Liver (tissue), 9 donors: ENCODE data around the gene TBCD. TPM values are rescaled to one million over a fixed set of nuclear protein-coding genes. Genes with fewer than 3 reads are reported as not detected.

Experiments
- DNase-seq: peaks from one replicate; pipeline ENCODE4 v3.0.0-alpha.2; 2017; ENCODE audit warnings: low spot score
- H3K27ac ChIP-seq, 2 donors: one replicate each; pipeline ENCODE4 v1.7.0; 2013; ENCODE audit warnings: inconsistent platforms in 2 of 2, low read length in 2 of 2, control low read depth in 1 of 2, low read depth in 1 of 2, mild to moderate bottlenecking in 1 of 2
- H3K27me3 ChIP-seq, 4 donors: one replicate each; pipeline versions ENCODE4 v1.6.1 to v1.7.0; 2013; ENCODE audit warnings: low read length in 3 of 4, inconsistent platforms in 1 of 4, mild to moderate bottlenecking in 1 of 4, moderate library complexity in 1 of 4; ENCODE audit not compliant: control insufficient read depth in 4 of 4, insufficient read depth in 4 of 4
- H3K36me3 ChIP-seq, 4 donors: one replicate each; pipeline versions ENCODE4 v1.6.1 to v1.7.0; 2013; ENCODE audit warnings: low read length in 3 of 4, mild to moderate bottlenecking in 3 of 4, low read depth in 1 of 4, moderate library complexity in 1 of 4; ENCODE audit not compliant: control insufficient read depth in 4 of 4, insufficient read depth in 3 of 4
- H3K4me1 ChIP-seq, 4 donors: one replicate each; pipeline versions ENCODE4 v1.6.1 to v1.7.0; 2013; ENCODE audit warnings: low read length in 3 of 4, mild to moderate bottlenecking in 3 of 4, moderate library complexity in 1 of 4; ENCODE audit not compliant: control insufficient read depth in 4 of 4, insufficient read depth in 4 of 4
- H3K4me3 ChIP-seq, 3 donors: one replicate each; pipeline versions ENCODE4 v1.6.1 to v1.7.0; 2013; ENCODE audit warnings: low read length in 3 of 3, control low read depth in 1 of 3, low read depth in 1 of 3, mild to moderate bottlenecking in 1 of 3
- H3K9ac ChIP-seq, 2 donors: one replicate each; pipeline ENCODE4 v1.7.0; 2013; ENCODE audit warnings: low read length in 2 of 2, mild to moderate bottlenecking in 2 of 2, moderate library complexity in 2 of 2, control low read depth in 1 of 2, low read depth in 1 of 2
- H3K9me3 ChIP-seq, 4 donors: one replicate each; pipeline versions ENCODE4 v1.6.1 to v1.7.0; 2013; ENCODE audit warnings: low read length in 3 of 4; ENCODE audit not compliant: control insufficient read depth in 4 of 4
- EGR1 ChIP-seq, 2 donors: IDR thresholded peaks; 2 replicates each; pipeline ENCODE4 v1.6.1; 2016 to 2018; ENCODE audit warnings: antibody characterized with exemption in 2 of 2, low read depth in 2 of 2
- FOXA1 ChIP-seq: IDR thresholded peaks from 2 replicates; pipeline ENCODE4 v1.6.1; 2016; ENCODE audit warnings: antibody characterized with exemption
- FOXA2 ChIP-seq: IDR thresholded peaks from 2 replicates; pipeline ENCODE4 v1.6.1; 2016; ENCODE audit warnings: antibody characterized with exemption
- HNF4A ChIP-seq, 2 donors: conservative IDR thresholded peaks; 2 replicates each; pipeline ENCODE4 v1.6.1; 2016; ENCODE audit warnings: antibody characterized with exemption in 2 of 2, mild to moderate bottlenecking in 2 of 2
- HNF4G ChIP-seq: IDR thresholded peaks from 2 replicates; pipeline ENCODE4 v1.6.1; 2016; ENCODE audit warnings: antibody characterized with exemption
- JUND ChIP-seq, 2 donors: IDR thresholded peaks; 2 replicates each; pipeline ENCODE4 v1.6.1; 2016; ENCODE audit warnings: antibody characterized with exemption in 2 of 2
- NR2F2 ChIP-seq: IDR thresholded peaks from 2 replicates; pipeline ENCODE4 v1.6.1; 2016; ENCODE audit warnings: antibody characterized with exemption
- RAD21 ChIP-seq, 2 donors: IDR thresholded peaks; 2 replicates each; pipeline ENCODE4 v1.6.1; 2016; ENCODE audit warnings: antibody characterized with exemption in 2 of 2, mild to moderate bottlenecking in 2 of 2
- RXRA ChIP-seq, 2 donors: IDR thresholded peaks; 2 replicates each; pipeline ENCODE4 v1.6.1; 2017 to 2018; ENCODE audit warnings: antibody characterized with exemption in 2 of 2, mild to moderate bottlenecking in 1 of 2
- SP1 ChIP-seq: IDR thresholded peaks from 2 replicates; pipeline ENCODE4 v1.6.1; 2018; ENCODE audit warnings: antibody characterized with exemption, mild to moderate bottlenecking
- TAF1 ChIP-seq: conservative IDR thresholded peaks from 2 replicates; pipeline ENCODE4 v1.6.1; 2016; ENCODE audit warnings: antibody characterized with exemption, mild to moderate bottlenecking
- YY1 ChIP-seq: IDR thresholded peaks from 2 replicates; pipeline ENCODE4 v1.6.1; 2016; ENCODE audit warnings: antibody characterized with exemption, mild to moderate bottlenecking
- WGBS: extraction: QIAGEN DNeasy Blood & Tissue Kit; methylation state at CpG from one replicate; pipeline ENCODE4 v1.1.7; 2013; 5-methylcytosine and 5-hydroxymethylcytosine counted together
- polyA plus RNA-seq, 2 donors: library from polyadenylated mRNA; stranded (reverse) in 1 of 2; unstranded in 1 of 2; fragments of 200-250 nt in 1 of 2; fragments of >200 nt in 1 of 2; fragmentation: Nextera tagmentation in 1 of 2; extraction: Ambion mirVana in 1 of 2; gene quantifications; one replicate each; pipeline versions ENCODE4 v1.2.1 to v1.2.3, GENCODE V29; 2013 to 2015
- total RNA-seq, 2 donors: library from RNA; depleted of rRNA; stranded (reverse); fragments of >200 nt; gene quantifications; one replicate each; pipeline ENCODE4 v1.2.3, GENCODE V29; 2014
- TF ChIP-seq, protein P1 (sequence below): fragments of 150-350 bp; IDR thresholded peaks from 2 replicates; pipeline ENCODE4 v1.5.1; 2017; ENCODE audit warnings: improper control_type of control experiment, low read depth, low read length; ENCODE audit not compliant: missing input control
- TF ChIP-seq, protein P2 (sequence below): IDR thresholded peaks from 2 replicates; pipeline ENCODE4 v1.6.1; 2016; ENCODE audit warnings: antibody characterized with exemption
- TF ChIP-seq, protein P3 (sequence below): IDR thresholded peaks from 2 replicates; pipeline ENCODE4 v1.6.1; 2016; ENCODE audit warnings: antibody characterized with exemption
- TF ChIP-seq, protein P4 (sequence below): IDR thresholded peaks from 2 replicates; pipeline ENCODE4 v1.6.1; 2016; ENCODE audit warnings: antibody characterized with exemption
- donor health status: healthy.
- donor health status: healthy.
- donor health status: healthy.
- donor health status: healthy.
- donor health status: healthy.

Gene TBCD
- total and polyA plus RNA-seq, 4 donors, result 29.8 to 42.2 (median 33.0) TPM

DNA sequence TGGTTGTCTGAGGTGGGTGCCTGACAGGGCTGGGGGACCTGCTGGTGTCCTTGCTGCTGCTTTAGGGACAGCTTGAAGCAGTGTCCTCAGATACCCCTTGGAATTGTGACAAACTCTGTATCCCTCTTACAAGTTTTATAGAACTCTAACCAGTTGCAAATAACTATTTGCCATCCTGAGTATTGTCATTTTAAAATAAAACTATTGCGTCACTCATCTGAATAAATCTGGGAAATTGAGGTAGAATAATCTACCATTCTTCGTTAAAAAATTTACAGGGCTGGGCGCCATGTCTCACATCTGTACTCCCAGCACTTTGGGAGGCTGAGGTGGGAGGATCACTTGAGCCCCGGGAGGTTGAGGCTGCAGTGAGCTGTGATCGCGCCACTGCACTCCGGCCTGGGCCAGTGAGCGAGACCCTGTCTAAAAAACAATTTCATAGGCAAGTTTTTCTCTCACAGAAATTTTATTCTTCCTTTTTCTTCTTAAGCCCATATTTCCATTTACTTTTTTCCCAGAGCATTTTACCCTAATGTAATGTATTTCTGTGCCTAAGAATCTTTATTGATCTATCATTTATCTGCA, 73.8 kb downstream of the TBCD start:
- H3K36me3 ChIP-seq, result peaks cover 0 to 4% (median 3%) of the 10 kb centered on the region in 4 donors
- peaks cover 0 to under 1% (median 0%) of the 10 kb centered on the region in 4 donors for H3K9me3 ChIP-seq
- H3K27me3 ChIP-seq, result no peaks in the 10 kb centered on the region
- no peaks in the 10 kb centered on the region for H3K4me1 ChIP-seq
- TF ChIP-seq, protein P1, sequence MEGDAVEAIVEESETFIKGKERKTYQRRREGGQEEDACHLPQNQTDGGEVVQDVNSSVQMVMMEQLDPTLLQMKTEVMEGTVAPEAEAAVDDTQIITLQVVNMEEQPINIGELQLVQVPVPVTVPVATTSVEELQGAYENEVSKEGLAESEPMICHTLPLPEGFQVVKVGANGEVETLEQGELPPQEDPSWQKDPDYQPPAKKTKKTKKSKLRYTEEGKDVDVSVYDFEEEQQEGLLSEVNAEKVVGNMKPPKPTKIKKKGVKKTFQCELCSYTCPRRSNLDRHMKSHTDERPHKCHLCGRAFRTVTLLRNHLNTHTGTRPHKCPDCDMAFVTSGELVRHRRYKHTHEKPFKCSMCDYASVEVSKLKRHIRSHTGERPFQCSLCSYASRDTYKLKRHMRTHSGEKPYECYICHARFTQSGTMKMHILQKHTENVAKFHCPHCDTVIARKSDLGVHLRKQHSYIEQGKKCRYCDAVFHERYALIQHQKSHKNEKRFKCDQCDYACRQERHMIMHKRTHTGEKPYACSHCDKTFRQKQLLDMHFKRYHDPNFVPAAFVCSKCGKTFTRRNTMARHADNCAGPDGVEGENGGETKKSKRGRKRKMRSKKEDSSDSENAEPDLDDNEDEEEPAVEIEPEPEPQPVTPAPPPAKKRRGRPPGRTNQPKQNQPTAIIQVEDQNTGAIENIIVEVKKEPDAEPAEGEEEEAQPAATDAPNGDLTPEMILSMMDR, result no peak
- TF ChIP-seq YY1, result no peak
- no peak for TF ChIP-seq RAD21 (IDR thresholded peaks at IDR 0.05)
- H3K27ac ChIP-seq, result no peak overlapping the region
- DNase-seq, result no peak
- H3K9ac ChIP-seq, result no peak overlapping the region
- 98% methylated on average over 8 of the region's 8 CpGs for WGBS
- no peak overlapping the region for H3K4me3 ChIP-seq

DNA sequence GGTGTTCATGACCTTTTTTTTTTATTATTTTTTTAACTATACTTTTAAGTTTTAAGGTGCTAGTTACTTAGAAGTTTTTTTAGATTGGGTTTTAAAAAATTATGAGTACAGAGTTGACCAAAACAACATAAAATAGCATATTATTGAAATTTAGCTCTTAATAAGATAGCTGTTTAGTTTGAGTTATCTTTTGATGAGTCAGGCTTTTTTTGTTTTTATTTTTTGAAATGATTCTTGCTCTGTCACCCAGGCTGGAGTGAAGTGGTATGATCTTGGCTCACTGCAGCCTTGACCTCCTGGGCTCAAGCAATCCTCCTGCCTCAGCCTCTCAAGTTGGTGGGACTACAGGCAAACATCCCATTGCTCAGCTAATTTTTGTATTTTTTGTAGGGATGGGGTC, 74.3 kb downstream of the TBCD start:
- no peak for TF ChIP-seq RXRA (IDR thresholded peaks at IDR 0.05)
- TF ChIP-seq, protein P2, sequence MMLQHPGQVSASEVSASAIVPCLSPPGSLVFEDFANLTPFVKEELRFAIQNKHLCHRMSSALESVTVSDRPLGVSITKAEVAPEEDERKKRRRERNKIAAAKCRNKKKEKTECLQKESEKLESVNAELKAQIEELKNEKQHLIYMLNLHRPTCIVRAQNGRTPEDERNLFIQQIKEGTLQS, result no peak
- no peak for TF ChIP-seq NR2F2
- no peak for DNase-seq
- no peaks in the 10 kb centered on the region for H3K9me3 ChIP-seq
- H3K27ac ChIP-seq, result no peak overlapping the region
- no peaks in the 10 kb centered on the region for H3K4me1 ChIP-seq
- no peak overlapping the region for H3K9ac ChIP-seq
- peaks cover 0 to 4% (median 3%) of the 10 kb centered on the region in 4 donors for H3K36me3 ChIP-seq
- no peaks in the 10 kb centered on the region for H3K27me3 ChIP-seq
- no peak overlapping the region for H3K4me3 ChIP-seq

DNA sequence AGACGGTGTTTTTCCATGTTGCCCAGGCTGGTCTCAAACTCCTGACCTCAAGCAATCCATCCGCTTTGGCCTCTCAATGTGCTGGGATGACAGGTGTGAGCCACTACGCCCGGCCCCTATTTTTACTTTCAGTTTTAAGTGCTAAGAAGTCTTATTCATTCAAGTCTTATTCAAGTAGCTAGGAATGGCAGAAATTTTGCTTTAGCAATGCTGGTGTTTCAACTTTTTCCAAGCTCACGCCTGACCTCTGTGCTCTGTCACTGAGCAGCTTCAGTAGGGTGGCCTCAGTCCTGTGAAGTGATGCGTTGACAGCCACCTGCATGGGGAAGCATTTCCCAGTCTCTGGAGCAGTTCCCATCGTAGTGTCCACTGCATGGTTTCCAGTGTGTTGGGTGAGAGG, 75.1 kb downstream of the TBCD start:
- 95% methylated on average over 7 of the region's 7 CpGs for WGBS

DNA sequence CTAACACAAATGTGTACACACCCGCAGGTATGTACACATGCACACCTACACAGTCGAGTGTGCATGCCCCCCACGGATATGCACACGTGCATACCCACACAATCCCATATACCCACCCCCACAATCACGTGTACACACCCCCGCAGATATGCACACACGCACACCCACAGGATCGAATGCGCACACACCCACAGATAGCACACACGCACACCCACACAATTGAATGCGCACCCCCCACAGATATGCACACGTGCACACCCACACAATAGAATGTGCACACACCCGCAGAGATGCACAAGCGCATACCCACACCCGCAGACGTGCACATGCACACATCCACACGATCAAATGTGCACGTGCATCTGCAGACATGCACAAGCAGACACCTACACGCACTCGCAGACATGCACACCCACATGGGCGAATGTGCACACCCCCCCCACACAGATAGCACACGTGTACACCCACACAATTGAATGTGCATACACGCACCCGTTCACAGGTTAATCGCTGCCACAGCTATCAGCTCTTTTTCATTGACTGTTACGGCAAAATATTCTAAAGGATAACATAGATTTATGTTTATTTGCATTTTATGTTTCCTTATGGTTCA, 77.1 kb downstream of the TBCD start:
- no peak for DNase-seq
- 97% methylated on average over 26 of the region's 26 CpGs for WGBS
- no peak for TF ChIP-seq RXRA (IDR thresholded peaks at IDR 0.05)
- TF ChIP-seq TAF1, result no peak
- TF ChIP-seq RAD21 (IDR thresholded peaks at IDR 0.05), result no peak
- no peak for TF ChIP-seq SP1
- TF ChIP-seq EGR1 (IDR thresholded peaks at IDR 0.05; ENCODE audit: low read depth in 2 of 2), result no peak
- TF ChIP-seq, protein P3, sequence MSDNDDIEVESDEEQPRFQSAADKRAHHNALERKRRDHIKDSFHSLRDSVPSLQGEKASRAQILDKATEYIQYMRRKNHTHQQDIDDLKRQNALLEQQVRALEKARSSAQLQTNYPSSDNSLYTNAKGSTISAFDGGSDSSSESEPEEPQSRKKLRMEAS, result no peak
- no peak for TF ChIP-seq HNF4G
- no peak for TF ChIP-seq HNF4A (conservative IDR thresholded peaks at IDR 0.05)
- no peak for TF ChIP-seq FOXA2
- no peak for TF ChIP-seq YY1
- TF ChIP-seq FOXA1, result no peak
- no peak for TF ChIP-seq NR2F2
- TF ChIP-seq JUND (IDR thresholded peaks at IDR 0.05), result no peak
- TF ChIP-seq, protein P4, sequence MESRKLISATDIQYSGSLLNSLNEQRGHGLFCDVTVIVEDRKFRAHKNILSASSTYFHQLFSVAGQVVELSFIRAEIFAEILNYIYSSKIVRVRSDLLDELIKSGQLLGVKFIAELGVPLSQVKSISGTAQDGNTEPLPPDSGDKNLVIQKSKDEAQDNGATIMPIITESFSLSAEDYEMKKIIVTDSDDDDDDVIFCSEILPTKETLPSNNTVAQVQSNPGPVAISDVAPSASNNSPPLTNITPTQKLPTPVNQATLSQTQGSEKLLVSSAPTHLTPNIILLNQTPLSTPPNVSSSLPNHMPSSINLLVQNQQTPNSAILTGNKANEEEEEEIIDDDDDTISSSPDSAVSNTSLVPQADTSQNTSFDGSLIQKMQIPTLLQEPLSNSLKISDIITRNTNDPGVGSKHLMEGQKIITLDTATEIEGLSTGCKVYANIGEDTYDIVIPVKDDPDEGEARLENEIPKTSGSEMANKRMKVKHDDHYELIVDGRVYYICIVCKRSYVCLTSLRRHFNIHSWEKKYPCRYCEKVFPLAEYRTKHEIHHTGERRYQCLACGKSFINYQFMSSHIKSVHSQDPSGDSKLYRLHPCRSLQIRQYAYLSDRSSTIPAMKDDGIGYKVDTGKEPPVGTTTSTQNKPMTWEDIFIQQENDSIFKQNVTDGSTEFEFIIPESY, result no peak

More for the DNA sequence above, 75.1 kb downstream of the TBCD start:
- no peak for TF ChIP-seq FOXA1
- no peak for TF ChIP-seq JUND (IDR thresholded peaks at IDR 0.05)
- Histone ChIP-seq H3K27me3 (no peaks in the 10 kb centered on the region), H3K9ac (no peak overlapping the region), H3K27ac (no peak overlapping the region), H3K9me3 (no peaks in the 10 kb centered on the region), H3K4me1 (no peaks in the 10 kb centered on the region), H3K4me3 (no peak overlapping the region), H3K36me3 (peaks cover 0 to 4% (median 2%) of the 10 kb centered on the region in 4 donors)
- no peak for DNase-seq

More for the DNA sequence above, 77.1 kb downstream of the TBCD start:
- H3K27ac ChIP-seq, result no peak overlapping the region
- no peaks in the 10 kb centered on the region for H3K4me1 ChIP-seq
- no peaks in the 10 kb centered on the region for H3K27me3 ChIP-seq
- no peaks in the 10 kb centered on the region for H3K9me3 ChIP-seq
- peaks cover 0 to 4% (median 2%) of the 10 kb centered on the region in 4 donors for H3K36me3 ChIP-seq
- H3K4me3 ChIP-seq, result no peak overlapping the region
- H3K9ac ChIP-seq, result no peak overlapping the region
